ENCODE data around the gene SCYGR5. TPM values are rescaled to one million over a fixed set of nuclear protein-coding genes. Genes with fewer than 3 reads are reported as not detected.

SCYGR5 gene
- total and polyA plus RNA-seq, 2 of the 8 experiments (the other 6 are each of a cell fraction or from before 2014, with no cell fraction given), result not detected

GRCh38 chr2:227655454-227655853, 11.2 kb upstream of the SCYGR5 start:
- Histone ChIP-seq H2BK12ac (ENCODE audit: low read depth, low read length) (no peak overlapping the region), H2BK20ac (ENCODE audit: low read length) (no peak overlapping the region), H2AK5ac (ENCODE audit: low read depth, low read length) (no peak overlapping the region), H3K36me3 (ENCODE audit: control insufficient read depth in 2 of 4, insufficient read depth in 4 of 4, low read length in 3 of 4) (no peaks in the 10 kb centered on the region), H3K4me1 (replicated peaks in 1 of 4; ENCODE audit: control insufficient read depth in 3 of 4, insufficient read depth in 4 of 4, low read length in 3 of 4) (no peaks in the 10 kb centered on the region), H2BK15ac (ENCODE audit: low read length) (no peak overlapping the region), H3K9me3 (ENCODE audit: insufficient read depth in 2 of 2, low read depth in 1 of 2, low read length in 1 of 2) (no peaks in the 10 kb centered on the region), H3K79me1 (ENCODE audit: low read depth, low read length) (no peaks in the 10 kb centered on the region), H3K23ac (ENCODE audit: insufficient read length) (no peak overlapping the region), H2AFZ (ENCODE audit: low read length) (no peak overlapping the region), H3K14ac (ENCODE audit: insufficient read length) (no peak overlapping the region), H4K91ac (replicated peaks; ENCODE audit: insufficient read length, low read length) (no peak overlapping the region), H2BK5ac (ENCODE audit: low read depth, low read length) (no peak overlapping the region), H3K27ac (ENCODE audit: low read depth, low read length) (no peak overlapping the region), H3K18ac (ENCODE audit: extremely low read depth, low read length) (no peak overlapping the region), H3K27me3 (replicated peaks in 1 of 4; ENCODE audit: control insufficient read depth in 3 of 4, extremely low read depth in 1 of 4, insufficient read depth in 3 of 4, low read length in 3 of 4) (no peaks in the 10 kb centered on the region), H3K9ac (replicated peaks in 1 of 4; ENCODE audit: extremely low read depth in 1 of 4, low read depth in 3 of 4, low read length in 3 of 4) (no peak overlapping the region), H4K8ac (ENCODE audit: extremely low read depth, insufficient read depth, low read length) (no peak overlapping the region), H3K23me2 (ENCODE audit: low read depth, low read length) (no peaks in the 10 kb centered on the region), H2BK120ac (replicated peaks; ENCODE audit: low read depth, low read length) (no peak overlapping the region), H3K4ac (replicated peaks; ENCODE audit: insufficient read length, low read depth, low read length) (no peak overlapping the region), H4K5ac (ENCODE audit: insufficient read length, low read depth, low read length) (no peak overlapping the region), H3K4me2 (ENCODE audit: insufficient read depth in 1 of 2, low read depth in 2 of 2, low read length in 2 of 2) (no peak overlapping the region), H3K79me2 (ENCODE audit: control insufficient read depth in 1 of 2, insufficient read depth in 2 of 2, low read length in 2 of 2) (no peaks in the 10 kb centered on the region), H3K4me3 (ENCODE audit: extremely low read depth in 1 of 4, insufficient read depth in 2 of 4, low read depth in 3 of 4, low read length in 4 of 4) (no peak overlapping the region), H3K56ac (replicated peaks; ENCODE audit: insufficient read length, low read depth, low read length) (no peak overlapping the region), H4K20me1 (replicated peaks in 1 of 2; ENCODE audit: control insufficient read depth in 1 of 2, insufficient read depth in 2 of 2, low read length in 2 of 2) (no peaks in the 10 kb centered on the region)
- ChIA-PET CTCF (ENCODE audit: partially characterized antibody) (interaction anchor here (1.8 to 2.0 kb wide), 2 partner anchors 111 kb away, joined by 6 to 9 read pairs; no protein-coding TSS in a partner anchor), POLR2A (ENCODE audit: partially characterized antibody) (no interaction called here)
- FAIRE-seq, result no peak
- TF ChIP-seq RNF2 (IDR thresholded peaks at IDR 0.05; ENCODE audit: borderline replicate concordance, low read depth, low read length, missing control alignments, poor library complexity, severe bottlenecking) (no peak), PHF8 (conservative IDR thresholded peaks at IDR 0.05; ENCODE audit: low read depth, low read length) (no peak), KDM4A (IDR thresholded peaks at IDR 0.05; ENCODE audit: low read depth, low read length, severe bottlenecking) (no peak), POLR2AphosphoS5 (IDR thresholded peaks at IDR 0.05; ENCODE audit: low read depth, low read length) (no peak), ASH2L (IDR thresholded peaks at IDR 0.05; ENCODE audit: low read length) (no peak), HDAC6 (IDR thresholded peaks at IDR 0.05; ENCODE audit: low read depth, low read length) (no peak), CHD1 (IDR thresholded peaks at IDR 0.05; ENCODE audit: low read depth, low read length) (no peak)
- DNase-seq (ENCODE audit: low read depth in 1 of 2, low spot score in 2 of 2), result no peak
- 100% methylated on average over 1 of the region's 1 CpG; no CpG with 5 or more reads in 1 of the 2 experiments for WGBS, 2 experiments (ENCODE audit: extremely low coverage in 1 of 2, insufficient coverage in 1 of 2, insufficient read length in 1 of 2, insufficient replicate concordance in 2 of 2, low coverage in 1 of 2, low lambda C conversion rate in 2 of 2, missing lambda C conversion rate in 1 of 2)
